ENCODE data around the gene IL1B.

IL1B gene

DNA sequence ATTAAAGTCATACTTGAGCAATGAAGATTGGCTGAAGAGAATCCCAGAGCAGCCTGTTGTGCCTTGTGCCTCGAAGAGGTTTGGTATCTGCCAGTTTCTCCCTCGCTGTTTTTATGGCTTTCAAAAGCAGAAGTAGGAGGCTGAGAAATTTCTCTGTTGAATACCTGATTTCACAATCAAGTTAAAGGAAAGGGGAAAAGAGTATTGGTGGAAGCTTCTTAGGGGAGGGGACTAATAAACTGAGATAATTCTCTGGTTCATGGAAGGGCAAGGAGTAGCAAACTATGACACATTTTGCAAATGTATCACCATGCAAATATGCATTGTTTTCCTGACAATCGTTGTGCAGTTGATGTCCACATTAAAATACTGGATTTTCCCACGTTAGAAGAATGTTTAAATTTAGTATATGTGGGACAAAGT, at the start of gene IL1B:
IL1B (minus strand) TSS at position 85 of the 423 bp plus-strand sequence. CDS start 550 bp downstream, outside the sequence.
- Histone ChIP-seq H3K4me3 (ENCODE audit: low read depth, low read length) (no peak within 1 kb of the TSS), H3K9ac (ENCODE audit: low read depth, low read length) (no peak within 1 kb of the TSS)

DNA sequence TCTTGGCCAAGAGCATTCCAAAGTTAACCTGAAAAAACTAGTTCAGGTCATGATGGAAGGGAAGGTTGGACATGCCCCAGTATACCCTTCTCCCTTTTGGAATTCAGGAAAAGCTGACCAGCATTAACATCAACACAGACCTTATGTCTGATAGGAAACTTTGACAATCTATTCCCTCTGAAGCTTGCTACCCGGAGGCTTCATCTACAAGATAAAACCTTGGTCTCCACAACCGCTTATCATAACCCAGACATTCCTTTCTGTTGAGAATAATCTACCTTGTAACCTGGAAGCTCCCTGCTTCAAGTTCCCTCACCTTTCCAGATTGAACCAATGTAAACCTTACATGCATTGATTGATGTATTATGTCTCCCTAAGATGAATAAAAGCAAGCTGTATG, 49.7 kb upstream of the IL1B start:
- Histone ChIP-seq H3K36me3 (ENCODE audit: control insufficient read depth, insufficient read depth, low read length) (no peaks in the 10 kb centered on the region), H3K27me3 (ENCODE audit: control insufficient read depth, insufficient read depth, low read length) (no peaks in the 10 kb centered on the region), H3K9me3 (ENCODE audit: control insufficient read depth, insufficient read depth, low read length) (no peaks in the 10 kb centered on the region), H3K9ac (ENCODE audit: low read depth, low read length) (no peak overlapping the region), H3K4me1 (ENCODE audit: control insufficient read depth, insufficient read depth, low read length) (peaks cover 6% of the 10 kb centered on the region), H3K4me3 (ENCODE audit: low read depth, low read length) (no peak overlapping the region)

More for the DNA sequence above, at the start of gene IL1B:
- Histone ChIP-seq H3K36me3 (ENCODE audit: control insufficient read depth, insufficient read depth, low read length) (no peaks in the 10 kb centered on the region), H3K4me1 (ENCODE audit: control insufficient read depth, insufficient read depth, low read length) (no peaks in the 10 kb centered on the region), H3K9me3 (ENCODE audit: control insufficient read depth, insufficient read depth, low read length) (no peaks in the 10 kb centered on the region), H3K27me3 (ENCODE audit: control insufficient read depth, insufficient read depth, low read length) (no peaks in the 10 kb centered on the region)

DNA sequence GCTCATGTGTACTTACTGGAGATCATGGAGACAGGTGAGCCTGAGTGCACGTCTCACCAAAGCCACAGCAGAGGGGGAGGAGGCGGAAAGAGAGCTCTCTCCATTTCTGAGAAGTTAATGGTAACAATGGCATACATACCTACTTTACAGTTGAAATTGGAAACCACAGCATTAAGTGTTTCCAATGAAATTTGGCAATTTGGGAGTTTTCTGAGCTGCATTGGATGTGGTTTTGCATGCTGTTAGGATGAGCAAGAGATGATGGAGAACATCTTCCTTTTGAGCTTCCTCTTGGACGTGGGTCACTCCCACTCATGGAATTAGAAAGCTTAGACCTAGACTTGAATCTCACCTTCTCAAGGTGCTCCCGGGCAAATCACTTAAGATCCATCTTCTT, 48.9 kb upstream of the IL1B start:
- Histone ChIP-seq H3K4me3 (ENCODE audit: low read depth, low read length) (no peak overlapping the region), H3K9ac (ENCODE audit: low read depth, low read length) (no peak overlapping the region)

DNA sequence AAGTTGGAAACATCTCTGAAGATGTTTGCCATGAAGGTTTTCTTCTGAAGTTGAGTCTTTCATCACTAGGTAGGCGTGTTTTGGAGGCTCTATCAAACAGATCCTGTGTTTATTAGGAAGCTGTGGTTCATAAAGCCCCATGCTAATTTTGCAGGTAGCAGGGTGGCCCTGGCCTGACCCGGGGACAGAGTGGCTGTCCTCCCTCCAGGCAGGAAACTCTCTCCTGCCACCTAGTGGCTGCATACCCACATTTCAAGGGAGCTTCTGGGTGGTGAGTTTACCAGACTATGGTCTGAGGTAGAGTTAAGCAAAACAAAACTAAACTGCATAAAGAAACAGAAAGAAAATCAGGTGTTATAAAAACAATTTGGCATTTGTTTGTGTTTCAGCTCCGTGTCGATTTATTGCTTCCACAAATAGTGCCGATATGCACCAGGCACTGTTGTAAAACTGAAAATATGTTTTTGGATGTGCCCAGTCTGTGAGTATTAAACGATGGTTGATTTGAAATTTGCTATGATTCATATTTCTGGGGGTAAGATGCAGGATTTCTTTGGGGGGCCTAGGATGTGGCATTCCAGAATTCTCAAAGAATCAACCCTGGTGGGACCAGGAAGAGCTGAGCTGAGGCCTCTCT, 48.4 kb upstream of the IL1B start:
- H3K4me3 ChIP-seq (ENCODE audit: low read depth, low read length): no peak overlapping the region
- no peaks in the 10 kb centered on the region for H3K36me3 ChIP-seq (ENCODE audit: control insufficient read depth, insufficient read depth, low read length)
- H3K4me1 ChIP-seq (ENCODE audit: control insufficient read depth, insufficient read depth, low read length): peaks cover 6% of the 10 kb centered on the region
- no peaks in the 10 kb centered on the region for H3K9me3 ChIP-seq (ENCODE audit: control insufficient read depth, insufficient read depth, low read length)
- H3K27me3 ChIP-seq (ENCODE audit: control insufficient read depth, insufficient read depth, low read length): no peaks in the 10 kb centered on the region
- no peak overlapping the region for H3K9ac ChIP-seq (ENCODE audit: low read depth, low read length)

More for the DNA sequence above, 48.9 kb upstream of the IL1B start:
- H3K27me3 ChIP-seq (ENCODE audit: control insufficient read depth, insufficient read depth, low read length): no peaks in the 10 kb centered on the region
- no peaks in the 10 kb centered on the region for H3K36me3 ChIP-seq (ENCODE audit: control insufficient read depth, insufficient read depth, low read length)
- H3K4me1 ChIP-seq (ENCODE audit: control insufficient read depth, insufficient read depth, low read length): peaks cover 6% of the 10 kb centered on the region
- H3K9me3 ChIP-seq (ENCODE audit: control insufficient read depth, insufficient read depth, low read length): no peaks in the 10 kb centered on the region

DNA sequence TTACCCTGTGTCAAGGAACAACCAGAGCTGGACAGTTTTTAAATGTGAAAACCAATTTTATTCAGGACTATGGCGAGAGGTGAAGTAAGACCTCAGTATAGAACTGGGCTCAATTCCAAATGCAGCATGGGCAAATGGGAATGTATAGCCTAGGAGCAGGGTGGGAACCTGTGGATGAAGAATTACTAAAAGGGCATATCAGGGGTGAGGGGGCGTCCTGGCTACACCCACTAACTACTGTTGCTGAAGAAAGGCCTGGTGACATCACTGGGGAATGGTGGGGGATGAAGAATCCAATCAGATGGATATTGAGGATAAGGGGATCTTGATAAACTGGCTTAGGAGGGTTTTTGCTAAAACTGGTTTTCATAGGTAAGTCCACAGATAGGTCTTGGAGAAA, 47.1 kb upstream of the IL1B start:
- no peak overlapping the region for H3K9ac ChIP-seq (ENCODE audit: low read depth, low read length)
- no peak overlapping the region for H3K4me3 ChIP-seq (ENCODE audit: low read depth, low read length)
- no peaks in the 10 kb centered on the region for H3K27me3 ChIP-seq (ENCODE audit: control insufficient read depth, insufficient read depth, low read length)
- peaks cover 6% of the 10 kb centered on the region for H3K4me1 ChIP-seq (ENCODE audit: control insufficient read depth, insufficient read depth, low read length)
- no peaks in the 10 kb centered on the region for H3K36me3 ChIP-seq (ENCODE audit: control insufficient read depth, insufficient read depth, low read length)
- no peaks in the 10 kb centered on the region for H3K9me3 ChIP-seq (ENCODE audit: control insufficient read depth, insufficient read depth, low read length)

DNA sequence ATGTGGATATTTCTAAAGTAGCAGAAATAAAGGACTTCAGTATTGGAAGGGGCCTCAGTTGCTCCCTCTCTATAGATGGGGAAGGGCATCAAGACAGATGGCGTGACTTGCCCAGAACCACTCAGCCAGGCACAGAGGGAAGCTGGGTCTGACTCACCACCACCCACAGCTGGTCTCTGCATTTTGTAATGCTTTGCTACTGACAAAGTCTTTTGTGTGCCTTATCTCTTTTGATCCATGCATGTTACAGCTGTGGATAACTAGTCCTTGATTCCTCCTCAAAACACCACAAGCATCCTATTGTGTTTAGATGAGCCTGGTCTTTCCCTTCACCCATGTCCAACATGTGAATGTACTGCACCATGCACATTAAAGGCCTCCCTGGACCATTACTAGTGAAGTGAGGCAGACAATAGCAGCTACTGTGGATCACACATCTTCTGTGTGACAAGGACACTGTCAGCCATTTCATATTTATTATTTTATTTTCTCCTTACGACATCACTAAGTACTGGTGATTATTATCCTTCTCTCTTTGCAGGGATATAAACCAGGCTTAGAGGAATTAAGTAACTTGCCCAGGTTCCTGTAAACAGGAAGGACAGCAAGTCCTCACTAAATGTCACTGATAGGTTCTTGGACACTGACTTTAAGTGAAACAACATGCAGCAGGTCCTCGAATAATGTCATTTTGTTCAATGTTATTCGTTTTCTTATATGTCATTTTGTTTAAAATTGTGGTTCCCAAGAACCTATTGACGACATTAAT, 44.8 kb upstream of the IL1B start:
- Histone ChIP-seq H3K4me1 (ENCODE audit: control insufficient read depth, insufficient read depth, low read length) (peaks cover 6% of the 10 kb centered on the region), H3K9ac (ENCODE audit: low read depth, low read length) (no peak overlapping the region)

DNA sequence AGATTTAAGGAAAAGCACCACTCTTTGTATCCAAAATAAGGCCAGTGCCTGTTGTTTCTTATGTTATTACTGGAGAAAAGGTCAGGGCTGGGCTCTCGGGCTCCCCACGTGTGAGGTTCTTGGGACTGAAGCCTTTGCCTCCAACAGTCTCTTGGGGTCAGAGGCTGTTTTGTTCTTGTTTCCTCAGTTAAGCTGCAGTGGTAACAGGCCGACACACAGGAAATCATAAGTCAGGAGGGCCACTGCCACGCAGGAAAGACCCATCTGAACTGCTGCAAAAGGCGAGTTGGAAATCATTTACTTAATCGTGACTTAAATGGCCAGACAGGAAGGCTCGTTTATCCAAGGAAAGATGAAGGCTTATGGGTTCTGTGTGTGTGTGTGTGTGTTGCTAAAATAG, 44.1 kb upstream of the IL1B start:
- H3K9ac ChIP-seq (ENCODE audit: low read depth, low read length): no peak overlapping the region
- no peak overlapping the region for H3K4me3 ChIP-seq (ENCODE audit: low read depth, low read length)
- H3K4me1 ChIP-seq (ENCODE audit: control insufficient read depth, insufficient read depth, low read length): peaks cover 6% of the 10 kb centered on the region
- H3K27me3 ChIP-seq (ENCODE audit: control insufficient read depth, insufficient read depth, low read length): no peaks in the 10 kb centered on the region
- H3K9me3 ChIP-seq (ENCODE audit: control insufficient read depth, insufficient read depth, low read length): no peaks in the 10 kb centered on the region
- no peaks in the 10 kb centered on the region for H3K36me3 ChIP-seq (ENCODE audit: control insufficient read depth, insufficient read depth, low read length)

More for the DNA sequence above, 44.8 kb upstream of the IL1B start:
- Histone ChIP-seq H3K36me3 (ENCODE audit: control insufficient read depth, insufficient read depth, low read length) (no peaks in the 10 kb centered on the region), H3K4me3 (ENCODE audit: low read depth, low read length) (no peak overlapping the region), H3K9me3 (ENCODE audit: control insufficient read depth, insufficient read depth, low read length) (no peaks in the 10 kb centered on the region), H3K27me3 (ENCODE audit: control insufficient read depth, insufficient read depth, low read length) (no peaks in the 10 kb centered on the region)

DNA sequence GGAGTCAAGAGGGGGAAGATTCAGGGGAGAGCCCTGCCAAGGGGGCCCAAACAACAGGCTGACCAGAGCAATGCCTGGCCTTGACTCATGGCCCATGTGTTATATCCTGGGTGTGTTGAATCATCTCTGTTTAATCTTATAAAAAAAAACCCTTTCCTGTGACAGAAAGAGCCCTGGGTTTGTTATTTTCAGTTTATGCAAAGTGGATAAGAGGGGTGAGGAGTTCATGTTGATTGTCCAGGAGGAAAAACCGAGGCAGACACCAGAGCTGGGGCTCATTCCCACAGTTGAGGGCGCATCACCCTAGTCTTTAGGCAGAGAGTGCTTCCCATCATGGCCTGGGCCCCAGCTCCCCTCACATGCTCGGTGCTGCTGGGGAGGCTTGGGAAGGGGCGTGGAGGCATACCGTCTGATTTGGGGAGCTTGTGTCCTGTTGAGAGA, 43.5 kb upstream of the IL1B start:
- H3K9me3 ChIP-seq (ENCODE audit: control insufficient read depth, insufficient read depth, low read length): no peaks in the 10 kb centered on the region
- H3K36me3 ChIP-seq (ENCODE audit: control insufficient read depth, insufficient read depth, low read length): no peaks in the 10 kb centered on the region
- H3K9ac ChIP-seq (ENCODE audit: low read depth, low read length): no peak overlapping the region
- no peak overlapping the region for H3K4me3 ChIP-seq (ENCODE audit: low read depth, low read length)
- no peaks in the 10 kb centered on the region for H3K27me3 ChIP-seq (ENCODE audit: control insufficient read depth, insufficient read depth, low read length)
- H3K4me1 ChIP-seq (ENCODE audit: control insufficient read depth, insufficient read depth, low read length): peaks cover 5% of the 10 kb centered on the region

DNA sequence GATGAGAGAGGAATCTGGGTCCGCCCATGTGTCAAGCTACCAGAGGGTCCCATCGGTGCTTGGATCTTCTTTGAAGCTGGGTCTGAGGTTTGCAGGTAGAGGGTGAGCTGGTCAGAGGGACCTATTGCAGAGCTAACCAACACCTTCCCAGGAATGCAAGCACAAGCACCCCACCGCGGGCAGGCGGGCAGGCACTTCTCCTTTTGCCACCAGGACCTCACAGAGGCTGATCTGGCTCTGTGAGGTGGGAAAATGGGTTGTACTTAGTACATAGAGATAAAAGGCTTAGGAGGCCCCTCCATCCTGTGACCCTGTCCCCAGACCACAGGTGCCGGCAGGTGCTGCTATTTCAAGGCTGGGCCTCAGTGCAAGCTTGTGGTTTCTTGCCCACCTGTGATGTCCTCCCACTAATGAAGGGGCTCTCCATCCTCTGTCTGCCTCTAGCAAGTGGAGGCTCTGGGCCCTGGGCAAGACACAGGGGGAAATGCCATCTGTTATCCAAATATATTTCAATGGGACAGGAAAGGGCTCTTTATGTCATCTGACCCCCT, 43.0 kb upstream of the IL1B start:
- H3K4me1 ChIP-seq (ENCODE audit: control insufficient read depth, insufficient read depth, low read length): peaks cover 2% of the 10 kb centered on the region
- no peaks in the 10 kb centered on the region for H3K9me3 ChIP-seq (ENCODE audit: control insufficient read depth, insufficient read depth, low read length)
- no peaks in the 10 kb centered on the region for H3K36me3 ChIP-seq (ENCODE audit: control insufficient read depth, insufficient read depth, low read length)
- no peak overlapping the region for H3K9ac ChIP-seq (ENCODE audit: low read depth, low read length)
- no peaks in the 10 kb centered on the region for H3K27me3 ChIP-seq (ENCODE audit: control insufficient read depth, insufficient read depth, low read length)
- H3K4me3 ChIP-seq (ENCODE audit: low read depth, low read length): no peak overlapping the region

DNA sequence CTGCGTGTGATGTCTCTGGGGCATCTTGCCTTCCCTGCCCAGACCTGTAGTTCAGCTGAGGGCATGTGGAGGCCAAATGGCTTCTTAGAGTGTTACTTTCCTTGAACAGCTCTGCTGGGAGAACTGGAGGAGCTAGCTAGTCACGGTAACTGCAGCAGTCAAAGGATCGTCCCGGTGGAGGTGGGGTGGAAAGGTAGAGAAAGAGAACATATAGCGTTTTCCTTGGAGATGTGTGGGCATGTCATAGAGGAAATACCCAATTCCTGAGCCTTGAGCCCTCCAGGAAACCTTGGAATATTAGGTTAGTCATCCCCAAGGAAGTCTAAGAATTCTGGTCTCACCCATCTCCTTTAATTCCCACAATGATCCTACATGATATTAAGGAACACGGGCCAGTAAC, 40.8 kb upstream of the IL1B start:
- Histone ChIP-seq H3K4me3 (ENCODE audit: low read depth, low read length) (no peak overlapping the region), H3K9me3 (ENCODE audit: control insufficient read depth, insufficient read depth, low read length) (no peaks in the 10 kb centered on the region), H3K4me1 (ENCODE audit: control insufficient read depth, insufficient read depth, low read length) (no peaks in the 10 kb centered on the region), H3K36me3 (ENCODE audit: control insufficient read depth, insufficient read depth, low read length) (no peaks in the 10 kb centered on the region), H3K9ac (ENCODE audit: low read depth, low read length) (no peak overlapping the region), H3K27me3 (ENCODE audit: control insufficient read depth, insufficient read depth, low read length) (no peaks in the 10 kb centered on the region)

DNA sequence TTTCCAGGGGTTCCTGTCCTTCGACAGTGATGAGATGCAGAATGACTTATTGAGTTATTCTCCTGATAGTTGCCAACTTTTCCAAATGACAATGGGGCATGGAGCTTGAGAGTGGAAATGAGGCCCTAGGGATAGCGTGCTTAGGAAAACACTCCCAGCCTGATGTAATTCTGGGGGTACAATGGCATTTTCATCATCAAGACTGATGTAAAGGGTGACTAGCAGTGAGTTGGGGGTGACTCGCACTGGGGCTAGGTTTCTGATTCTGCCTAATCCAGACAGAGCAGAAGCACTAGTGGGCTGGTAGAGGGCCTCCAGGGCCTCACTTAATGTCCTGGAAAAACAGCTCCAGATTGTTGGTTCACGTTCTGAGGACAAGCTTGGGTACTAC, 40.4 kb upstream of the IL1B start:
- Histone ChIP-seq H3K4me1 (ENCODE audit: control insufficient read depth, insufficient read depth, low read length) (no peaks in the 10 kb centered on the region), H3K4me3 (ENCODE audit: low read depth, low read length) (no peak overlapping the region), H3K9ac (ENCODE audit: low read depth, low read length) (no peak overlapping the region), H3K36me3 (ENCODE audit: control insufficient read depth, insufficient read depth, low read length) (no peaks in the 10 kb centered on the region), H3K9me3 (ENCODE audit: control insufficient read depth, insufficient read depth, low read length) (no peaks in the 10 kb centered on the region), H3K27me3 (ENCODE audit: control insufficient read depth, insufficient read depth, low read length) (no peaks in the 10 kb centered on the region)
